Daoy (cell line): ENCODE measurements around the gene SPINK9. TPM values are rescaled to one million over a fixed set of nuclear protein-coding genes. Genes with fewer than 3 reads are reported as not detected.

Experiments
- DNase-seq: peaks from one replicate; pipeline ENCODE4 v3.0.0-alpha.2; 2015; ENCODE audit warnings: low read depth
- total RNA-seq: library from RNA; depleted of rRNA; stranded (reverse); fragments of >200 nt; shearing (Covaris generic); gene quantifications from 2 replicates; pipeline ENCODE4 v1.2.3, GENCODE V29; 2014; rRNA removed

The SPINK9 gene
- total RNA-seq, 1 experiment from 2014 or later, result not detected

DNA sequence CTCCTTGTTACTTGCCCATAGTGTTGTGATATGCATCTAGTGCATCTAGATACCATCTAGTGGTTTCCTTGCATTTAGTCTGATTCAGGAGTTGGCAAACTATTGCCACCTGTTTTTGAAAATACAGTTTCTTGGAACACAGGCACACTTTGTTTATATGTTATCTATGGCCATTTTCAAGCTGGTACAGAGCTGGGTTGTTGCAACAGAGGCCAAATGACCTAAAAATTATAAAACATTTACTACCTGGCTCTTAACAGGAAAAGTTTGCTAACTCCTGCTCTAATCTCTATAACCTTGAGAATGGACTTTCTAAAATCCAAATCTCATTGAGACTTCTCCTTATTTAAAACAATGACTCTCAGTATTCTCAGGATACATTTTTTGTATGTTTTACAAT is 29.0 kb downstream of the SPINK9 start:
- no peak for DNase-seq

DNA sequence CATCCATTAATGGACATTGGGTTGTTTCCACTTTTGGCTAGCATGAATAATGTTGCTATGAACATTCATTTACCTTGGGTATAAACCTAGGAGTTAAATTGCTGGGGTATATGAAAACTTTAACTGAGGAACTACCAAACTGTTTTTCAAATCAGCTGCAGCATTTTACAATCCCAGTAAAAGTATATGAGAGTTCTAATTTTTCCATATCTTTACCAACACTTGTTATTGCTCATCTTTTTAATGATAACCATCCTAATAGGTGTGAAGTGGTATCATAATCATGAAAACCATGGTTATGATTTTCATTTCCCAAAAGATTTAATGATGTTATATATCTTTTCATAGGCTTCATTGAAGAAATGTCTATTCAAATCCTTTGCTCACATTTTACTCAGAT is 32.9 kb downstream of the SPINK9 start:
- no peak for DNase-seq

DNA sequence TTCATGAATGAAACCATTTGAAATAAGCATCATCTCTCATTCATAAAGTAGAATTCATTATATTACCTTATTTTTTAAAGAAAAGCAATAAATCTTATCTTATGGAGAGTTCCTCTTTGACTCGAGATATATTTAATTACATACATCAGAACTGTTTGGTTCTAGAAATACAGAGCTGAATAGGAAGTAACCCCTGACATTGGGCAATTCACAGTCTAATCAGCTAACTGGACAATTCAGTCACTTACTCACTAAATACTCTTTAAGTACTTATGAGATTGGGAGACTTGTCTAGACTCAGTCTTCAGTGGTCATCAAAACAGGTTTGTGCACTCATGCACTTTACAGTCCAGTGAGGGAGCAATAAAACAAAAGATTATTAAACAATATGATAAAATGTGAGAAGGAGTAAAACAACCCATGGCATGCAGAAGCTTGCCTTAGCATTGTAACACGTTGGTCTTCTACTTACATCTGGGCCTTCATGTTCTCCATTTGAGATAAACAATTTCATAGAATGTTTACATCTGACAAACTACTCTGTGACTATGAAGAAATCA is 36.9 kb downstream of the SPINK9 start:
- no peak for DNase-seq

DNA sequence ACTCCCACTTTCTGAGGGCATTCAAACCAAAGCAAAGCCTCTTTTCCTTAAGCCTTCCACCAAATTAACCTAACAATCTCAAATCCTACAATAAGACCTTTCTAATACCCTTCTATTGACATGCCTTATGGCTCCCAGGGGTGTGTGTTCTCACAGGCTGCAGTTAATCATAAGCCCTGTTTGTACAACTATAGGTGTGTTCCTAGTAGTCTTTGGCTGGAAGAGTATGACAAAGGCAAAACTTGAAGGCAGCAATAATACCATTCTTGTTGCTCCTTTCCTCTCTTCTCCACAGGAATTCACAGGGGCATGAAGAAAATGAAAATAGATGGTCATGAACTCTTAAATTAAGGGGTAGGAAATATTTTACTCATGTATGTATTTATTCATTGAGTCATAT is 37.5 kb downstream of the SPINK9 start:
- no peak for DNase-seq

DNA sequence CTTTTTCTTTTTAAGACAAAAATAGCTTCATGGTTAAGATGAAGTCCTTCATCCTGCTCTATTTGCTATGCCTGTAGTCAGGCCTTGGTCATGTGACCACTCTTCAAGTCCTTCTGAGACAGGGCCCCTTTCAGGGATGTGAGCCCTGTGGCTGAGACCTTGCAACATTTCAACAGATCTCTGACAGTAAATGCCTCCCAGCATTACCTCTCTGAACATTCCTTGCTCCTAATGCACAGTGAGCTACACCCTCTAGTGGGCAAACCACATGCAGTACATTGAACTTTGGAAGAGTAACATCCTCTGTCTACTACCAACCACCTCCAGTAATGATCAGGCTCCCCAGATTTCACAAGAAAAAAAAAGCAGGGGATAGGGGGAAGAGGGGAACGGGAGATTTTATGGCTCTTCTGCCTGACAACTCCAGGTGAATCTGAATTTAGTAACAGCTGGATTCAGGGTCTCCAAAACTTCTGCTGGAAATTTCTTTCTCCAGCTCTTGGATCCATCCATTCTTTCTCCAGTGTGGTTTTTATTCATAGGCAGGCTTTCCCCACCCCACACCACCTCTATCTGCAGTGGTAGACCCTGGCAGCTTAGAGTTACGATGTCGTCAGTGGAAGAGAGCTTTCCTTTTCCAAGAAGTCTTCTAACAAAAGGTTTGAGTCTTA is 39.5 kb downstream of the SPINK9 start:
- peak; percentile 49 for DNase-seq

DNA sequence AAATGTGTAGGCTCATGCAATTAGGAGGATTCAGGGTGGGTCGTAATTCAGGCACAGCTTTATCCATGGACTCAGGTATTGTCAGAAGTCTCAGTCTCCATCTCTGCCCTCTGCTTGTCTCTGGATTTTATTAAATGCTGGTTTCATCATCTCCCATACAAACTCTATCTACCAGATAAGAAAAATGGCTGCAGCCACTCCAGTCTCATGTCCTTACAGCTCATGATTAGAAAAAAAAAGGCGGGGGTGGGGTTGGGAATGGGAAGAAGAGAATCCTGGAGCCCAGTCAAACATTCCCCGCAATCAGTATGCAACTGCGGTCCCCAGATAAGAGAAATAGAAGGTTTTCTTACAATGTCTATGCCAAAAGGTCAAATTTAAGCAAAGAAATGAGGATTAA is 40.8 kb downstream of the SPINK9 start:
- no peak for DNase-seq

DNA sequence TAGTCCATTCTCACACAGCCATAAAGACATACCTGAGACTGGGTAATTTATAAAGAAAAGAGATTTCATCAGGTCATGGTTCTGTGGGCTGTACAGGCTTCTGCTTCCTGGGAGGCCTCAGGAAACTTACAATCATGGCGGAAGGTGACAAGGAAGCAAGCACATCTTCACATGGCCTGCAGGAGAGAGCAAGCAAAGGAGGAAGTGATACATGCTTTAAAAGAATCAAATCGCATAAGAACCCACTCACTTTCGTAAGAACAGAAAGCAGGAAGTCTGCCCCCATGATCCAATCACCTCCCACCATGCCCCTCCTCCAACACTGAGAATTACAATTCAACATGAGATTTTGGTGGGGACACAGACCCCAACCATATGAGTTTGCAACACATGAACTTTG is 43.3 kb downstream of the SPINK9 start:
- DNase-seq, result no peak

DNA sequence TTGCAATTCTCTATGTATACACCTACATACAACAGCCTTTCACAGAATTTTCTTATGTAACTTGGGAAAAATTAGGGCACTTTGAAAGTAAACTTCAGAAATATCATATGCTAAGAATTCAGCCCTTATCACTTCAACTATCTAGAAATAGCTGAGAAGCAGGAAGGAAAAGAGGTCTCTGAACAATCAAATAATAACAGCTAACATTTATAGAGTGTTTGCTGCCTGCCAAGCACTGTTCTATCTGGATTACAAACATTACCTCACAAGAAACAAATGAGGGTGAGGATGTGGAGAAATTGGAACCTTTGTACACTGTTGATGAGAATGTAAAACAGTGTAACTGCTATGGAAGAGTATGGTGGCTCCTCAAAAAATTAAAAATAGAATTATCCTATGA is 44.0 kb downstream of the SPINK9 start:
- no peak for DNase-seq

DNA sequence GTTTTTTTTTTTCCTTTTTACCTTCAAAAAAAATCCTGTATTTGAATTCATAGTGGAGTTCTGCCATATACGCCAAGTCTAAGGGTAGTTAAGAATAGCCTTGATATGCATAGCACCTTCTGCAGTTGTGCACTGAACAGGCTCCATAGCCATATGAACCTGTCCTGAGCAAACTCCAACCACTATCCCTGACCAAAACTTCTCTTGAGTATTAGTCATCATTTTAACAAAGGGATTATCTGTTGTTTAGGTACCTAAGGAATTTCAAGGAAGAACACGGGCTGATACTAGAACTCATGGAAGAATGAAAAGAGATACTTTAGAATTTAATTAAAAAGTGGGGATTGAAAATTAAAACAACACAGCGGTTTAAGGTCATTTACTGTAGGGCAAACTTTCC is 46.5 kb downstream of the SPINK9 start:
- DNase-seq, result no peak

DNA sequence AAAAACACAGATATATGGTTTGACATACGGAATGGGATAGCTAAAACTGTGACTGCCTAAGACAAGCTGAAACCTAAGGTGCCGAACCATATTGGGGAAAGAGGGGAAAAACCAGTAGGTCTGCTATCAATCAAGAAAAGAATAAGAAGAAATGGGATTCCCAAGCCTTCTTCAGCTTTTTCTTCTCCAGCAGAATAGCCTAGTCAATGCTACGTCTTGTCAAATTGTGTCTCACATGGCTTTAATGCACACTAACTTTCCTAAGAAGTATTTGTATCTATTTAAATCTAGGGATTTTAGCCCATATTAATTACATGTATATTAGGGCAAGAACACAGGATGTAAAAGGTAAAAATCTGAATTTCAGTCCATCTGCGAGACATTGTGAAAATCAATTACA is 47.6 kb downstream of the SPINK9 start:
- no peak for DNase-seq

DNA sequence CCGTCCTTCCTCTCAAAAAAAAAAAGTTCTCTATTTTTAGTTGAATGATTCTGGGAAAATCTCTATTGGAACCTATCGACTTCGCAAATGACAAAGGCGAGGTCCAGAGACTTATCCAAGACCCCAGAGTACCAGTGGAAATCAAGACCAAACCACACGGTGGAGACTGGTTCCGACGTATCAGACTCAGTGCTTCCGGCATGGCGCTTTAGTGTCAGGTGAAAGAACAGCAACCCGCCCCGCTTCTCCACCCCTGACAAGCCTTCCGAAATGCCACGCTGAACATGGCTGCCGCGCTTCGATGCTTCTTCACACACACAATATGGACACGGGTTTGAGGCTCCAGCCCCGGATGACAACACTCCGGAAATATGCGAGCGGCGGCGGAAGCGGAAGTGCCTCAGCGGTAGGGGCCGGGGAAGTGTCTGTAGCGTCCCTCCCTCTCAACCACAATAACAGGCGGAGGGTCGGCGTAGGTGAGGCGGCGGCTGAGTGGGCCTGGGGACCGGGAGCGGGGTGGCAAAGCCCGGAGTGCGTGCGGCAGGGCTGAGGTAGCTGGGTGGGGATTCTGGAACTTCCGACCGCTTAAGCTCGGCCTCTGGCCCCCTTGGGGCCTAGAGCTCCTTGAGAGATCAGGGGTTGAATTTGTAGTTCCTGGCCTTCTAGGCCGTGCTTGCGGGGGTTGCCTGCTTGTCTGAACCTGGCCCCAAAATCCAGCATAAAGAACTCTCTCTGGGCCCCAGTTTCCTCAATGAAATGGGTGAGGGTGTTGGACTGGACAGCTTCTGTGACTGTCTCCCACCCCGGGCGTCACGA is 48.4 kb downstream of the SPINK9 start, which contains the start of gene FBXO38:
Gene FBXO38, plus strand, starts transcription at position 395 of the 816 bp plus-strand sequence. CDS start 10,819 bp downstream, outside the sequence.
- DNase-seq, result peak; percentile 99

DNA sequence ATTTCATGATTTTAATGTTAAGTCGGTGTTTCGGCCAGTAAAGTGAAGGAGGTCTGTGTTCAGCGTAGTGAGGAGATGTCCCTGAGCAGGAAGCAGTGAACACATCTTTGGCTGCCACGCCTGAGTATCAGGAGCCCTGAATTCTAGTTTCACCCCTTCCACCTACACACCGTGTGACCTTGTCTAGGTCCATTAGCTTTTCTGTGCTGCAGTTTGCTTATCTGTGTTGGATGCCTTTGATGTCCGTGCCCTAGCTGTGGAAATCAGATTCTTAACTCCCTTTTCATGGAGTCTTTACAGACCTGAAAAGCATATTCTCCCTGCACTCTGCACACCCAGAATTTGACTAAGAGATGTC is 49.0 kb downstream of the SPINK9 start:
- peak; percentile 21 for DNase-seq

DNA sequence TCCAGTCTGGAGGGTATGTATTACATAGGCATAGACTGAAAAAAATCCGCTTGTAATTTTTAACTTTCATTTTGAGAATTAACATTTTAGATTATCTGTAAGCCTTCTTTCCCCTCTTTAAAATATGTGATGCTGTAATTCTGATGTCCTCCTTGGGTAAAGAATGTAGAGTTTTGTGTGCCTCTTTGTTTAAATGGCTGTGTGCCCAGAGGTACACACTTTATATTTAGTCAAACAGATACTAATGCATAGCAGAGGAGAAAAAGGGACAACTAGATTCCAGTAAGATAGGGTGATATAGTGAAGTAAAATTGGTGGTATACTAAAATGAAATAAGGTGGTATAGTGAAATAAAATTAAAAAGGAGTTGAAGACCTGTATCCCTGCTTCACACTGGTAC is 49.7 kb downstream of the SPINK9 start:
- no peak for DNase-seq

DNA sequence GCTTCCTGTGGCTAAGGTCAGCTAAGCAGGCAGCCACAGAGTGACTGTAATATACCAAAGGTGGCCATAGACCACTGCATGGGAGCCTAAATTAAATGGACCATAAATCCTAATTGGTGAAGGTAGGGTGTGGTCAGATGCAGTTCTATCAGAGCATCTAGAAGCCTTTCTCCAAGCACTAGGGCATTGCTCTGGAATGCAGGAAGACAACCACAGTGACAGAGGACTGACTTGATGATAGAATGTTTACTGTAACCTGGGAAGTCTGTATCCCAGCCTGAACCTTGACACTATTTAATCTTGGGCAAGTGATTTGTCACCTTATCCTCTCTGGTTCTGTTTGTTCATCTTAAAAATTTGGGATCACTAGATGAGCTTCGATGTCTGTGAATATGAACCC is 50.7 kb downstream of the SPINK9 start:
- peak; percentile 33 for DNase-seq

DNA sequence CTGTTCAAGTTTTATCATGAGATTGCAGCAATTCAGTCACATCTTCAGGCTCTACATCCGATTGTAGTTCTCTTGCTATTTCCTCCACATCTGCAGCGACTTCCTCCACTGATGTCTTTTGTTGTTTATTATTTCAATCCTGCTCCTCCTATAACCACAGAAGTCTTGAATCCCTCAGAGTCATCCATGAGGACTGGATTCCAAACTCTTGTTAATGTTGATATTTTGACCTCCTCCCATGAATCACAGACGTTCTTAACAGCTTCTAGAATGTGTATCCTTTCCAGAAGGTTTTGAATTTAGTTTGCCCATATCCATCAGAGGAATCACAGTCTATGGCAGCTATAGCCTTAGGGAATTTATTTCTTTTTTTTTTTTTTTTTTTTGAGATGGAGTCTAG is 52.0 kb downstream of the SPINK9 start:
- DNase-seq, result peak; percentile 38

DNA sequence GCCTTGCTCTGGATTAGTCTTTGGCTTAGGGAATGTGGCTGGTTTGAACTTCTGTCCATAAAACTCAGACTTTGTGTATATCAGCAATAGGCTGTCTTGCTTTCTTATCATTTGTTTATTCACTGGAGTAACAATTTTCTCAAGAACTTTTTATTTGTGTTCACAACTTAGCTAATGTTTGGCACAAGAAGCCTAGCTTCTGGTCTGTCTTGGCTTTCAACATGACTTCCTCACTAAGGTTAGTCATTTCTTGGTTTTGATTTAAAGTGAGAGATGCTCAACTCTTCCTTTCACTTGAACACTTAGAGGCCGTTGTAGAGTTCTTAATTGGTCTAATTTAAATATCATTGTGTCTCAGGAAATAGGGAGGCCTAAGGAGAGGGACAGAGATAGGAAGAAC is 53.3 kb downstream of the SPINK9 start:
- no peak for DNase-seq

Other genes starting within 250 kb of the SPINK9 start
- gene SPINK14, start 167.0 kb upstream of the SPINK9 start, total RNA-seq, result not detected in 2 replicates
- not detected in 2 replicates for gene SPINK6, start 132.5 kb upstream of the SPINK9 start, total RNA-seq
- gene MARCOL, start 97.0 kb upstream of the SPINK9 start, total RNA-seq, result not detected in 2 replicates
- not detected in 2 replicates for gene SPINK13, start 66.8 kb upstream of the SPINK9 start, total RNA-seq
- gene SPINK7, start 23.1 kb upstream of the SPINK9 start, total RNA-seq, result not detected in 2 replicates
- 38.2 and 40.3 TPM in 2 replicates for gene FBXO38, start 48.4 kb downstream of the SPINK9 start, total RNA-seq